GM15510 (cell line): Measurements from ENCODE around the gene PITPNM3.

Experiments
- POLR2A ChIP-seq: IDR thresholded peaks from 3 replicates; pipeline ENCODE4 v1.6.1; 2011; ENCODE audit warnings: borderline replicate concordance; ENCODE audit not compliant: insufficient read length; ENCODE audit errors: extremely low read depth

Gene PITPNM3

DNA sequence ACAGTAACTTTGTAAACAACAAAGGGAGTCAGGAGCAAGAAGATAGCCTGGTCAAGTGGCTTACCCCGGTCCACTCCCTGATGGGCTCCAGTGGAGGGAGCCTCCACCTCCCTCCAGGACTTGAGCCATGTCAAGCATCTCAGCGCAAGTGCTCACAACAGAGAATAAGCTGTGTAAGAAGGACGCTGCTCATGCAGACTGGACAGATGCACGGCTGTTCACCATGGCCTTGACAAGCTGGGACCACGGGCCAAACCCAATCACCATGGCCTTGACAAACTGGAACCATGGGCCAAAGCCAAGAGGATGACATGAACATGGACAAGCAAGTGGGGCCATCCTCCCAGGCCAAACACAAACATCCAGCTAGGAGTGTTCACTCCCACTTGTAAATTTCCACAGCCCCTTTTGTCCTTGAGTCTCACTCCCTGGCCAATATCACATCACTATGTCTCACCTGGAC, 3.4 kb upstream of the PITPNM3 start:
- TF ChIP-seq POLR2A: no peak

DNA sequence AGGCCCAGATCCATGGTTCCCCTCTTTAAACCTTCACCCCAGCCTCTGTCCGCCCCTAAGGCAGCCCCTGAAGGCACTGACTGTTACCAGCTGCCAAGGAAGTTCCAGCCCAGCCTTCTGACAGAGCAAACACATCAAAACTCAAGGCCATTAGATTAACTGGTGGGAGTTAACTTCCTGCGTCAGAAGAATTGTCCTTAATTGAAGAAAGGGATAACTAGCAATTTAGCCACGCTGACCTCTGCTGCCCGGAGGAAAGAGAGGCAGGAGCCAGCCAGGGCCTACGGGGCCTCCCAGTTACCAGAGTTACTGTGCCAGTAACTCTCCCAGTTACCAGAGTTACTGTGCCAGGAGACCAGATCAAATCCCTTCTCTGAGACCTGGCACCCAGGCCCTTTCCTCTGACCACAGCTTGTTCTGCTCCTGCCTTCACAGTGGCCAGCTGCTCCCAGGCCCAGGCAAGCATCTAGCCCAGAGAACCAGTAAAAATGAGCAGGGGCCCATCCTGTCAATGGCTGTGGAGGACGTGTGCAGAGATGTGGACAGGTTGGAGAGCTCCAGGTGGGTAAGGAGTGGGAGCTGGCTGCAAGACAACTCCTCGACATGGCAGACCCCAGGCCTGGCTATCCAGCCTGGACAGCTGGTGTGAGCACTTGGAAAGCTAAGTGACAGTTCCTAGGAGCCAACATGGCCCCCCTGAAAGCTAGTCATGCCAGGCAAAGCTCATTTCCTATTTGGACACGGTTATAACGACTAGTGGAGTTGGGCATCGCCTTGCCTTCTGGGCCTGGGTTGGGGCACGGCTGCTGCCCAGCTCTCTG, 2.8 kb upstream of the PITPNM3 start:
- TF ChIP-seq POLR2A: no peak

DNA sequence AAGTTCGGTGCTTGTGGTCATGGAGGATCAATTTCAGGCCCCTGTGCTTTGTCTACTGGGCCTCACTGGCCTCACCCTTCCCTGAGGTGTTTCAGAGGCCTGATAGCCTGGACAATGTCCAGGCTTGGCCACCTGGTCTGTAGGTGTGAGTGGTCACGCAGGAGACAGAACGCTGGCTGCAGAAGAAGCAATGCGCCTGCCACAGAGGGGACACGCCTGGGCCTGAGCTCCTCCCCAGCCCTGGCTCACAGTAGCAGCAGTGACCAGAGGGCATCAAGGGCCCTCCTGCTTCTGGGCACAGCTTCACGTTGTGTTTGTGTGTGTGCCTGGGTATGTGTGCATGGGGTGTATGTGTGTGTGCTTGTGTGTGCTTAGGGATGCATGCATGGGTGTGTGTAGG, 1.9 kb upstream of the PITPNM3 start:
- no peak for TF ChIP-seq POLR2A

DNA sequence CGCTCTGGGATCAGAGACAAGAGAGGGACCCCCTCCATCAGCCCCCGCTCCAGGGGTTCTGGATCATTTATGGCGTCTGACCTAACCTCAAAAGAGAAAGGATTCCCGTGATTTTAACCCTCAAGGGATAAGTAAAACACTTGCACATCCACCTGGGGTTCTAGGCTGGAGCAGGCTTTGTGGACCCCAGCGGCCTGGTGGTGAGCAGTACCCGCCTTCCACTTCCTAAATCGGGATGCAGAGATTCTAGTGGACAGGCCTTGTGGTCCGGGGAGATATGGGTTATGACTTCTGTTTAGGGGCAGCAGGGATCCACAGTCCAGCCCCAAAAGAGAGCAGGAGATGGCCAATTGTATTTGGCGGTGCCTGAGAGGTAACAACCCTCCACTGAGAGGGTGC, 684 bp upstream of the PITPNM3 start:
- no peak for TF ChIP-seq POLR2A

DNA sequence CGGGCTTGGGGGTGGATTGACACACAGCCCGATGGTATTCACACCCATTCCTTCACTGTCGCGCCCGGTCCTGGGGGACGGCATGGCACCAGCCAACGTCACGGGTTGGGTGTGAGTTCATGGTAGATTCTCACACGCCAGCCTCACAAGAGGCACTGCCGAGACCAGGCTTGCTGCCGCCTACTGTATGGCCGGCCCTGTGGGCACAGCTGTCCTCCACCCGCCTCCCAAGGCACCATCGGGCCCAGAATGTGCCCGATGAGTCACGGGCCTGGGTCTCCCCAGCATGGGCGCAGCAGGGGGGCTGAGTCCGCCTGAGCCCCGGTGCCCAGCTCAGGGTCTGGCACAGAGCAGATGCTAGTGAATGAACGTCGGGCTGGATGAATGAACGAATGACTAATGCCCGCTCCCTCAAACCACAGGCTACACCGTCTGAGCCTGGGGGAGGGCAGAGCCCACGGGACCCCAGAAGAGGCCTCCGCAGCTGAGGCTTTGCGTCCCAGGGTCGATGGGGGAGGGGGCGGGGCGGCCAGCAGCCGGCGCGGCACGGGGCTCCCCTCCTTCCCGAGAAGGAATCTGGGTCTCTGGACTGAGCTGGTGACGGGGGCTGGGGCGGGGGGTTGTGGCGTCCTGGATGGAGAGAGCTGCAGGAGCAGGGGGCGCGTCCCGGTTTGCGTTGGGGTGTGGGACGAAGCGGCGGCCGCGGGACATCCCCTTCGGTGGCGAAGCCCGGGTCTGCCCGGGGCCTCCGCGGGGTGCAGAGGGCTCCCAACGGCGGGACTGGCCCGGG, 829 bp downstream of the PITPNM3 start:
- no peak for TF ChIP-seq POLR2A

DNA sequence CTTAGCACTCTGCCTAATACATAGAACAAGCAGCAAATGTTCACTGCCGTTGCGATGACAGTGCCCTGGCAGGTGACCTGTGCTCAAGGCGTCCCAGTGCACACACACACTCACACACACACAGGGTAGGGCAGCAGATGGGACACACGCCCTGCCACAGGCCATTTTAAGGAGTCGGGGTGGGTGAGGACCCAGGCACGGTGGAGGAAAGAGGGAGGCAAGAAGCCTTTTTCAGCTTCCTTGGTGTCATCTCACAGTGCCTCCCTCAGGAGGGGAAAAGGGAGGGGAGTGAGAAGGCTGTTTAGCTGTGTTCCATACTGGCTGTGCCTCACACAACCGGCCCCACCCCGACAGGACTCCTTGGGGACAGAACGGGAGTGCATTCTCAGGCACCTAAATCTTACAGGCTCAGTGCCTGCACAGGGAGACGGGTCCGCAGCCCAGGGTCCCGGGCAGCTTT, 1.5 kb downstream of the PITPNM3 start:
- TF ChIP-seq POLR2A: no peak

DNA sequence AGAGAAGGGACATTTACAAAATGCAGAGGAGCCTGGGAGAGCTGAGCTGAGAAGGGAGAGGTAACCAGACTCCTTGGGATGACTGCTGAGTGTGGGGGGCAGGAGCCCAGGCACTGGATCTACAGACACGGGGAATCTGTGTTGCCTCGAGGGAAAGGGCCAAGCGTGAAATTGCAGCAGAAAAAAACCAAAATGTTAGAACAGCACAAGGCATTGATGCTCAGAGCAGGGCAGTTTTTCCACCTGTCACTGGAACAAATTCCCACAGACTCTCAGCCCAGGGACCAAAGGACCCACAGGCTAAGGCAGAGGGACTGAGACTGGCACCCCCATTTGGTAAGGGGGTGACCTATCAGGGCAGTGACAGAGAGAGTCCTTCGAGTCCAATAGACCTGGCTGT, 2.0 kb downstream of the PITPNM3 start:
- no peak for TF ChIP-seq POLR2A

DNA sequence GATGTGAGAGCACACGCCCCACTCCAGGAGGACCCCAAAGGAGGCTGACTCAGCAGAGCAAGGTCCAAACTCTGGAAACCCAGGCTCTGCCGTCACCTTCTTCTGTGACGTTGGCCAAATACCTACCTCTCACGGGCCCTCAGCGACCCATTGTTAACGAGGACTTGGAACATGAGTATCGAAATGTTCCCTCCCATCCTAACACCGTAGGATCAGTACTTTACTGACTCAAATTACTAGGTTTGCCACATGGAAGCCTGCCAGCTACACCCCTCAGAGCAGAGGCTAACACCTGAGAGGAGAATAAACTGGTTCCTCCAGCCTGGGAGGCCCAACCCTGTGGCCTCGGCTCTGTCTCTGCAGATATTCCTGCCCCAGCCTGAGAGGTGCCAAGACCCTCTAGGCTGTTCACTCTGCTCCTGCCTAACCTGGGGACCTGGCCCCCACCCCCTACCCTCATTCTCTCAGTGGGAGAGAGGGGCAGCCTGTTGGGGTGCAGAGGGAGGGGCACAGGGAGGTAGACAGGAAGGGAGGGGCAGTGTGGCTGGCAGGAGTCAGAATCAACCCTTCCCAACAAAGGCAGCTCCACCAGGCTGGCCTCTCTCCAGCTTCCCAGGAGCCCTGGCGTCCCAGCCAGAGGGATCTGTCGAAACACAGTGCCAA, 4.4 kb downstream of the PITPNM3 start:
- no peak for TF ChIP-seq POLR2A

DNA sequence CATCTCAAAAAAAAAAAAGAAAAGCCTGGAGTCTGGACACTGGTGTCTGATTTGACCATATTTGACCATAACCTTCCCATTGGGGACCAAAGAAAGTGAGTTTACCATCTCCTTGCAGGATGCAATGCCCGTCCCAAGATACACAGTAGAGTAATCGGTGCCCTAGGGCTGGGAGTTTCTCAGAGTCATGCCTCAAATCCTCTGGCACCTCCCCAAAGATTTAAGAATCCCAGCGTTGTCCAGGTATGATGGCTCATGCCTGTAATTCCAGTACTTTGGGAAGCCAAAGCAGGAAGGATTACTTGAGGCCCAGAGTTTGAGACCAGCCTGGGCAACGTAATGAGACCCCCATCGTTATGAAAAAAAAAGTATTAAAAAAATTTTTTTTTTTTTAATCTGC, 5.0 kb downstream of the PITPNM3 start:
- TF ChIP-seq POLR2A: no peak

DNA sequence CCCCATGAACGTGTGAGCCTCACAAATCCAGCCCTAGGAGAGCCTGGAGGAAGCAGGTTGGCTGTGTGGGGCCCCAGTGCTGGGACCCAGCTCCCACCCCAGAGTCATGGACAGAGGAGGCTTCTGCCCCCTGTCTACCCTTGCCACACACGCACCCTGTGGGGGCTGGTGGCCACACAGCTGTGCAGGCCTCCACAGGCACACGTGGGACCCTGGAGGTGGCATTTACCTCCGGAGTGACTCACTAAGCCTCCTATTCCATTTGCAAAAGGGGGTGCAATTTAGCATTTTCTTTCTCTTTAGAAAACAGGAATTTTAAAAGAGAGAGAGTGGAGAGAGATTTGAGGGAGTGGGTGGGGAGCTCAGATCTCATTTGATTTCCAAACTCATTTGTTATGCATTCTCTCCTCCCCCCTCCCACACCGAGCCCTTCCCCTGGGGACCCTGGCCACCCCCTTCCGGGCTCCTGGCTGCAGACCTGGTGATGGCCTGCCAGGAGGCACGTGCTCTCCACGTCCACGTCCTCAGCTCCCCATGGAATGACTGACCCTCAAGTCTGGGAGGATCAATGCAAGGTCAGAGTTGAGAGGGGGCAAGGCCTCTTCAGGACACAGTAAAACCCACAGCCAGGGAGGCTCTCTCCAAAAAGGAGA, 6.8 kb downstream of the PITPNM3 start:
- no peak for TF ChIP-seq POLR2A

DNA sequence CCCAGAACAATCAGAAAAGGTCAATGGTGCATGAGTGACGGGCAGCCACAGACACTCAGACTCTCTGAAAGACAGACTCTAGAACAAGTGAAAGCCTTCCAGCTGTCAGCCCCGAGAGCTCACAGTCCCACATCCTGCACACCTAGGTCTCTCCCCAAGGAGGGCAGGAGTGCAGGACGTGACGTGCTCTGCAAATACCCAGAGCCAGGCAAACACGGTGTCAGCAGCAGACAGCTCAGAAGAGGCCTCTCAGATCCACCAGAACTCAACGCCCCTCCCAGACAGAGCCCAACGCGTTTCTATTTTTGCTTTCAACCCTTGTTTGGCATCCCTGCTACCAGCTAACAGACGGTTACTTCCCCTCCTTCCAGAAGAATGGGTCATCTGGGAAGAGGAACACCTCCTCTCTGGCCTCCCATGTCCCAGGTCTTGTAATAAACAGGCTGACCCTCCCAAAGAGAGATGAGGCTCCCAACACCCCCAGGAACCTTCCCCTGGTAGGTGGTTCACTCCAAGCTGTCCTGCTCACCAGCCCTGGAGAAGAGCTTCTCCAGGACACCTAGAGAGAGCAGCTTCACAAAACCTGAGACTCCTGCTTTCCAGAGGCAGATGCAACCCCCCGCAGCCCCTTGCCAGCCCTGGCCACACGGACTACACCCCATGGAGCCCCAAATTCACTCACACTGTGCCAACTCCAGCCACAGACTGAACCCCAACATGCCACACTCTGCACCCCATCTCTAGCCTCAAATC, 7.6 kb downstream of the PITPNM3 start:
- TF ChIP-seq POLR2A: no peak

DNA sequence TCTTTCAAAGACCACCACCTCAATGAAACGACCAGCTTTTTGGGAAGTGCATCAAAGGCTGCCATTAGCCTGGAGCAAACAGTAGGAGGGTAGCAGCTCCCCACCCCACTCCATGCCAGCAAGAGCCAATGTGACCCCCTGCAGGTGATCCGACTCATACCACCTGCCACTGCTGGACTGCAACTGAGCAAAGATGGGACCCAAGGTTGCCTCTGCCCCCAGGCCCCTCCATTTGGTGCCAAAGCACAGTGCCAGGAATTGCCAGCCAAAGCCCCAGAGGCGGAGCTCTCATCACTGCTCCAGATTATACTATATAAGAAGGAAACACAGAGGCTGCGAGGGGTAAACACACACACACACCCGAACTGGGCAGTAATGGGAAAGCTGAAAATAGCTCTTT, 8.3 kb downstream of the PITPNM3 start:
- no peak for TF ChIP-seq POLR2A

DNA sequence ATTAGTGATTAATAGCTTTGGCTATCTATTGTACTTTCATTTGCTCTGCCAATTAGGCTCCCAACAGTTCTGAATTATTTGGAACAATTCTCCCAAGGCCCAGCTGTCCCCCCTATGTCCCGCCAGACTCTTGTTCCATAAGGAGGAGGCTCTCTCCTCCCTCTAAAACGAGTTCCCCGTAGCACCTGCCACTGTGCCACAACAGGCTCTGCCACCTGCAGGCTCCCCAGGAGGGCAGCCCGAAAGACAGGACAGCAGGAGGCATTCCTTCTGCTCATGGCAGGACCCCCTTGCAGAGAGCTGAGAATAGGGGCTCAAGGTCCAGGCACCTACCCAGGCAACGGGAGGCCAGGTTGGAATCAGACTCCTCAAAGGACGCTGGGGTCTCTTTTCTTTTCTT, 9.0 kb downstream of the PITPNM3 start:
- TF ChIP-seq POLR2A: no peak
